HG03558 (cell line): ENCODE measurements around the gene IVNS1ABP.

Experiments used
- ATAC-seq: cut with Tn5 transposase; IDR thresholded peaks from one replicate; pipeline ENCODE4 v1.9.1; 2021; ENCODE audit warnings: moderate number of reproducible peaks; ENCODE audit not compliant: unreplicated experiment; ENCODE audit errors: extremely low read depth

IVNS1ABP gene

GRCh38 chr1:185317034-185317885 lies at the start of gene IVNS1ABP:
IVNS1ABP (minus strand) TSS chr1:185317243; CDS start chr1:185309493, 7,750 bp downstream.
- peak; percentile 60 for ATAC-seq

- ATAC-seq, result no peak
These were observed 48.9 kb upstream of the IVNS1ABP start for GRCh38 chr1:185365951-185366350.

- peak; percentile 57 for ATAC-seq
These were observed 47.5 kb upstream of the IVNS1ABP start for GRCh38 chr1:185364528-185364927.

- no peak for ATAC-seq
These were observed 46.2 kb upstream of the IVNS1ABP start for GRCh38 chr1:185363205-185363604.

GRCh38 chr1:185360714-185361113 lies 43.7 kb upstream of the IVNS1ABP start:
- ATAC-seq, result no peak

GRCh38 chr1:185358957-185359356 lies 41.9 kb upstream of the IVNS1ABP start:
- ATAC-seq, result no peak

- ATAC-seq, result no peak
These were observed 38.9 kb upstream of the IVNS1ABP start for GRCh38 chr1:185355947-185356346.

- ATAC-seq, result no peak
These were observed 36.1 kb upstream of the IVNS1ABP start for GRCh38 chr1:185353124-185353523.

GRCh38 chr1:185351734-185352466 lies 34.9 kb upstream of the IVNS1ABP start:
- no peak for ATAC-seq

- ATAC-seq, result no peak
These were observed 33.0 kb upstream of the IVNS1ABP start for GRCh38 chr1:185350027-185350442.

- no peak for ATAC-seq
These were observed 32.5 kb upstream of the IVNS1ABP start for GRCh38 chr1:185349556-185349955.

GRCh38 chr1:185348985-185349384 lies 31.9 kb upstream of the IVNS1ABP start:
- ATAC-seq, result no peak

GRCh38 chr1:185348296-185348695 lies 31.3 kb upstream of the IVNS1ABP start:
- ATAC-seq, result no peak

- no peak for ATAC-seq
These were observed 29.1 kb upstream of the IVNS1ABP start for GRCh38 chr1:185345913-185346720.

GRCh38 chr1:185343306-185343705 lies 26.3 kb upstream of the IVNS1ABP start:
- no peak for ATAC-seq

- no peak for ATAC-seq
These were observed 25.7 kb upstream of the IVNS1ABP start for GRCh38 chr1:185342672-185343259.

- ATAC-seq, result no peak
These were observed 25.0 kb upstream of the IVNS1ABP start for GRCh38 chr1:185342017-185342416.

- no peak for ATAC-seq
These were observed 24.2 kb upstream of the IVNS1ABP start for GRCh38 chr1:185341196-185341781.

- ATAC-seq, result peak; percentile 98
These were observed 21.9 kb upstream of the IVNS1ABP start for GRCh38 chr1:185338719-185339622.
